ENCODE results near the gene IGFL2.
"Not testable (repeated sequence)": the region's sequence is repeated elsewhere in the genome, so short reads cannot be mapped to it uniquely, and the experiment has no call there.

DNA sequence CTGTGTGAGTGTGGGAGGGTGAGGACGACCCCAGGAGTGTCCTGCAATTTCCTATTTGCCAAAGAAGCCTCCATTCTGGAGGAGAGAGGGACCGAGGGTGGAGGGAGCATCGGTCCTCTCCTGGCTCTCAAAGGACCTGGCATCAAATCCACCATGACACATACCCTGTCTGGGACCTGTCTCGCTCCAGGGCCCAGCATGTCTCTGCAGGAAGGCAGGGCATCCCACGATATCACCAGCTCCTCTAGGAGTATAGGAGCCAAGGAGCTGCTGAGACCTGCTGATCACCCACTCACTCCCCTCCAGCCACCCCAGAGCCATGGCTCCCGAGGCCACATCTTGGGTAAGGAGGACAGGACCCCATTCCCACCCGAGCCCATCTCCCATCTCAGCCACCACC lies 47.9 kb downstream of the IGFL2 start:
- TF ChIP-seq, protein P1, sequence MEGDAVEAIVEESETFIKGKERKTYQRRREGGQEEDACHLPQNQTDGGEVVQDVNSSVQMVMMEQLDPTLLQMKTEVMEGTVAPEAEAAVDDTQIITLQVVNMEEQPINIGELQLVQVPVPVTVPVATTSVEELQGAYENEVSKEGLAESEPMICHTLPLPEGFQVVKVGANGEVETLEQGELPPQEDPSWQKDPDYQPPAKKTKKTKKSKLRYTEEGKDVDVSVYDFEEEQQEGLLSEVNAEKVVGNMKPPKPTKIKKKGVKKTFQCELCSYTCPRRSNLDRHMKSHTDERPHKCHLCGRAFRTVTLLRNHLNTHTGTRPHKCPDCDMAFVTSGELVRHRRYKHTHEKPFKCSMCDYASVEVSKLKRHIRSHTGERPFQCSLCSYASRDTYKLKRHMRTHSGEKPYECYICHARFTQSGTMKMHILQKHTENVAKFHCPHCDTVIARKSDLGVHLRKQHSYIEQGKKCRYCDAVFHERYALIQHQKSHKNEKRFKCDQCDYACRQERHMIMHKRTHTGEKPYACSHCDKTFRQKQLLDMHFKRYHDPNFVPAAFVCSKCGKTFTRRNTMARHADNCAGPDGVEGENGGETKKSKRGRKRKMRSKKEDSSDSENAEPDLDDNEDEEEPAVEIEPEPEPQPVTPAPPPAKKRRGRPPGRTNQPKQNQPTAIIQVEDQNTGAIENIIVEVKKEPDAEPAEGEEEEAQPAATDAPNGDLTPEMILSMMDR (IDR thresholded peaks at IDR 0.05) = not testable (repeated sequence)
- TF ChIP-seq POLR2A (IDR thresholded peaks at IDR 0.05) = not testable (repeated sequence)

Data from lower leg skin (tissue), 3 donors.